ENCODE results near the gene CDC42BPB. TPM values are rescaled to one million over a fixed set of nuclear protein-coding genes. Genes with fewer than 3 reads are reported as not detected.

CDC42BPB gene
- total RNA-seq, 1 donor from 2014 or later, result 116 TPM

DNA sequence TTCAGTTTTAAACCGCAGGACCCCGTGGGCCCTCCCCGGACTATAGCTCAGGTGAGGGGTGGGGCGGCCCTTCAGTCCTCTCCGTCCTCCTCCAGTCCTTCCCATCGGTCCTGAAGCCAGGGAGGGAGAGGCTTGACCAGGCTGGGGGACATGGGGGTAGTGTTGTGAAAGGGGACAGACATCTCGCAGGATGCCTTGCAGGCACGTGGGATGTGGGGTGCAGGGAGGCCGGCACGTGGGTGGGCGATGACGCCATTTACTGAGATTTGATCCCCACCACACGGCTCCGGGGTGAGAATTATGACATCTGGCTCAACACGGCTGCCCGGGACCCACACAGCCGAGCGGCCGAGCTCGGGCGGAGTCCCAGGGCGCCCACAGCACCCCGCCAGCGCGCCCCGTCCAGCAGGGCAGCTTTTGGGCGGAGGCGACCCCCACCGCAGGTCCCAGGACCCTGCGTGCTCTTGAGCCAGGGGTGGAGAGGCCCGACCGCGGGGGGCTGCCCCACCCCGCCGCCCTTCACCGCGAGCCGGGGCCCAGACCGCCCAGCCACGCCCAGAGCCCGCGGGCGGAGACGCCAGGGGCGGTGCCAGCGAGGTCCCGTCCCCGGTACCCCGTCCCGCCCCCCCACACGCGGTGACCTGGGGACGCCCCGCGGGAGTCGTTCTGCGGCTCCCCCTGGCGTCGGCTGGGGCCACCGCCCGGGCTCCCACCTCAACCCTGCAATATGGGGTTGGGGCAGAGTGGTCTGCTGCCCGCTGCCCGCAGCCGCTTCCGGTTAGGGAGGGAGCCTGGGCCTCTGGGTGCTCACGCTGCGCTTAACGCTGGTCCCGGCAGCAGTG is 33.9 kb upstream of the CDC42BPB start:
- DNase-seq (ENCODE audit: low read depth) (no peak), FAIRE-seq (no peak)
- Mint-ChIP-seq H3K9me3 (ENCODE audit: unreplicated experiment) (no peaks in the 10 kb centered on the region), H3K4me1 (ENCODE audit: low read depth, unreplicated experiment) (peaks cover 2% of the 10 kb centered on the region), H3K27me3 (ENCODE audit: low read depth, unreplicated experiment) (peaks cover 32% of the 10 kb centered on the region), H3K36me3 (ENCODE audit: low read depth, unreplicated experiment) (no peaks in the 10 kb centered on the region), H3K4me3 (ENCODE audit: unreplicated experiment) (no peak overlapping the region), H3K27ac (ENCODE audit: unreplicated experiment) (no peak overlapping the region)
- Histone ChIP-seq H3K27ac (ENCODE audit: low read depth, low read length) (no peak overlapping the region), H3K79me2 (ENCODE audit: insufficient read depth, low read length) (no peaks in the 10 kb centered on the region), H3K4me2 (ENCODE audit: low read length) (peak overlapping the region; percentile 77), H4K20me1 (ENCODE audit: insufficient read depth, low read length) (no peaks in the 10 kb centered on the region), H3K9ac (ENCODE audit: low read length) (no peak overlapping the region), H3K27me3 (ENCODE audit: insufficient read depth, low read length) (peaks cover 18% of the 10 kb centered on the region), H3K36me3 (ENCODE audit: insufficient read depth, low read length) (no peaks in the 10 kb centered on the region), H3K4me3 (ENCODE audit: insufficient read depth, low read depth, low read length) (peak overlapping the region; percentile 23), H3K4me1 (ENCODE audit: insufficient read depth, low read length) (peaks cover 6% of the 10 kb centered on the region), H3K9me3 (ENCODE audit: insufficient read depth, low read depth, low read length) (no peaks in the 10 kb centered on the region), H2AFZ (ENCODE audit: low read depth, low read length) (peak overlapping the region; percentile 69)
- TF ChIP-seq, protein P1, sequence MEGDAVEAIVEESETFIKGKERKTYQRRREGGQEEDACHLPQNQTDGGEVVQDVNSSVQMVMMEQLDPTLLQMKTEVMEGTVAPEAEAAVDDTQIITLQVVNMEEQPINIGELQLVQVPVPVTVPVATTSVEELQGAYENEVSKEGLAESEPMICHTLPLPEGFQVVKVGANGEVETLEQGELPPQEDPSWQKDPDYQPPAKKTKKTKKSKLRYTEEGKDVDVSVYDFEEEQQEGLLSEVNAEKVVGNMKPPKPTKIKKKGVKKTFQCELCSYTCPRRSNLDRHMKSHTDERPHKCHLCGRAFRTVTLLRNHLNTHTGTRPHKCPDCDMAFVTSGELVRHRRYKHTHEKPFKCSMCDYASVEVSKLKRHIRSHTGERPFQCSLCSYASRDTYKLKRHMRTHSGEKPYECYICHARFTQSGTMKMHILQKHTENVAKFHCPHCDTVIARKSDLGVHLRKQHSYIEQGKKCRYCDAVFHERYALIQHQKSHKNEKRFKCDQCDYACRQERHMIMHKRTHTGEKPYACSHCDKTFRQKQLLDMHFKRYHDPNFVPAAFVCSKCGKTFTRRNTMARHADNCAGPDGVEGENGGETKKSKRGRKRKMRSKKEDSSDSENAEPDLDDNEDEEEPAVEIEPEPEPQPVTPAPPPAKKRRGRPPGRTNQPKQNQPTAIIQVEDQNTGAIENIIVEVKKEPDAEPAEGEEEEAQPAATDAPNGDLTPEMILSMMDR (IDR thresholded peaks at IDR 0.05; ENCODE audit: insufficient read depth, low read depth, low read length), result no peak
- no peak for TF ChIP-seq EZH2 (IDR thresholded peaks at IDR 0.05; ENCODE audit: insufficient read depth, low read length)

DNA sequence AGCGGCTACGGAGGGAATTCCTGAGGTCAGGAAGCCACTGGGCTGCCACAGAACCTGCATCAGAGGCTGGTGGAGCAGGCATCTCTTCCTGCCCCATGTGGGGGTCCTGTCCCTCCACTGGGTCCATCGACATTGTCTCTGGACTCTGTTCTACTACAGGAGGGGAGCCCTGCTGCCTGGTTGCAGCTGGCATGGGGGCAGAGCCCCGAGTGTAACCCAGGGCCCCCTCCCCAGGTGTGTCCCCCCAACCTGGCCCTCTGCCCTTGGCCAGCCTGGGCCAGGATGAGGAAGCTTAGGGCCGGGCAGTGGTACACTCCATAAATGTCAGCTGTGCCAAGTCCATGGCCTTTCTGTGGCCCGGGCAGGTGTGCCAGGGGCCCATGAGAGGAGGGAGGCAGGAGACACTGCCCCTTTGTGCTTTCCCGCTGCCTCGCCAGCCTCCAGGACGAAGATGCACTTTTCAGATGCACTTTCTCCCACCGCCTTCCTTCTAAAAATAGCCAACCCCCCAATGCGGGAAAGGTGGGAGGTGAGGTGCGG is 33.2 kb upstream of the CDC42BPB start:
- Histone ChIP-seq H3K27ac (ENCODE audit: low read depth, low read length) (no peak overlapping the region), H2AFZ (ENCODE audit: low read depth, low read length) (peak overlapping the region; percentile 69), H3K9me3 (ENCODE audit: insufficient read depth, low read depth, low read length) (no peaks in the 10 kb centered on the region), H3K4me3 (ENCODE audit: insufficient read depth, low read depth, low read length) (no peak overlapping the region), H3K4me2 (ENCODE audit: low read length) (peak overlapping the region; percentile 77), H3K36me3 (ENCODE audit: insufficient read depth, low read length) (no peaks in the 10 kb centered on the region), H3K27me3 (ENCODE audit: insufficient read depth, low read length) (peaks cover 16% of the 10 kb centered on the region), H4K20me1 (ENCODE audit: insufficient read depth, low read length) (no peaks in the 10 kb centered on the region), H3K79me2 (ENCODE audit: insufficient read depth, low read length) (no peaks in the 10 kb centered on the region), H3K9ac (ENCODE audit: low read length) (no peak overlapping the region), H3K4me1 (ENCODE audit: insufficient read depth, low read length) (peaks cover 6% of the 10 kb centered on the region)
- H3K27ac Mint-ChIP-seq (ENCODE audit: unreplicated experiment), result no peak overlapping the region
- no peaks in the 10 kb centered on the region for H3K9me3 Mint-ChIP-seq (ENCODE audit: unreplicated experiment)
- H3K36me3 Mint-ChIP-seq (ENCODE audit: low read depth, unreplicated experiment), result no peaks in the 10 kb centered on the region
- FAIRE-seq (no peak), DNase-seq (ENCODE audit: low read depth) (no peak)
- H3K4me3 Mint-ChIP-seq (ENCODE audit: unreplicated experiment), result peak overlapping the region; percentile 45
- peaks cover 33% of the 10 kb centered on the region for H3K27me3 Mint-ChIP-seq (ENCODE audit: low read depth, unreplicated experiment)
- peaks cover 2% of the 10 kb centered on the region for H3K4me1 Mint-ChIP-seq (ENCODE audit: low read depth, unreplicated experiment)
- TF ChIP-seq, protein P1 (IDR thresholded peaks at IDR 0.05; ENCODE audit: insufficient read depth, low read depth, low read length), result no peak
- no peak for TF ChIP-seq EZH2 (IDR thresholded peaks at IDR 0.05; ENCODE audit: insufficient read depth, low read length)
